ENCODE data around the gene SPATC1L. TPM values are rescaled to one million over a fixed set of nuclear protein-coding genes. Genes with fewer than 3 reads are reported as not detected.

Gene SPATC1L
- total RNA-seq, 1 donor from 2014 or later = 32.8 TPM

- Mint-ChIP-seq H3K27ac (no peak overlapping the region), H3K4me3 (ENCODE audit: low read depth) (no peak overlapping the region), H3K27me3 (no peaks in the 10 kb centered on the region), H3K36me3 (ENCODE audit: insufficient read depth) (peaks cover 14% of the 10 kb centered on the region), H3K4me1 (ENCODE audit: low read depth) (no peaks in the 10 kb centered on the region), H3K9me3 (ENCODE audit: low read depth) (no peaks in the 10 kb centered on the region)
- no peak for DNase-seq (ENCODE audit: low spot score, unreplicated experiment)
- TF ChIP-seq CTCF (IDR thresholded peaks at IDR 0.05; ENCODE audit: unreplicated experiment) = no peak
Measured at GRCh38 chr21:46207006-46207919, 23.0 kb upstream of the SPATC1L start.

GRCh38 chr21:46206163-46207005, 22.1 kb upstream of the SPATC1L start:
- Mint-ChIP-seq H3K27me3 (no peaks in the 10 kb centered on the region), H3K4me3 (ENCODE audit: low read depth) (no peak overlapping the region), H3K4me1 (ENCODE audit: low read depth) (no peaks in the 10 kb centered on the region), H3K9me3 (ENCODE audit: low read depth) (no peaks in the 10 kb centered on the region), H3K27ac (no peak overlapping the region), H3K36me3 (ENCODE audit: insufficient read depth) (peaks cover 14% of the 10 kb centered on the region)
- no peak for TF ChIP-seq CTCF (IDR thresholded peaks at IDR 0.05; ENCODE audit: unreplicated experiment)
- DNase-seq (ENCODE audit: low spot score, unreplicated experiment) = no peak

- Mint-ChIP-seq H3K36me3 (ENCODE audit: insufficient read depth) (peaks cover 14% of the 10 kb centered on the region), H3K27me3 (no peaks in the 10 kb centered on the region), H3K9me3 (ENCODE audit: low read depth) (no peaks in the 10 kb centered on the region), H3K27ac (no peak overlapping the region), H3K4me1 (ENCODE audit: low read depth) (no peaks in the 10 kb centered on the region), H3K4me3 (ENCODE audit: low read depth) (no peak overlapping the region)
- DNase-seq (ENCODE audit: low spot score, unreplicated experiment) = no peak
- TF ChIP-seq CTCF (IDR thresholded peaks at IDR 0.05; ENCODE audit: unreplicated experiment) = no peak
Measured at GRCh38 chr21:46205766-46206162, 21.5 kb upstream of the SPATC1L start.

- TF ChIP-seq CTCF (IDR thresholded peaks at IDR 0.05; ENCODE audit: unreplicated experiment) = no peak
- Mint-ChIP-seq H3K36me3 (ENCODE audit: insufficient read depth) (peaks cover 17% of the 10 kb centered on the region), H3K27me3 (no peaks in the 10 kb centered on the region), H3K27ac (no peak overlapping the region), H3K9me3 (ENCODE audit: low read depth) (no peaks in the 10 kb centered on the region), H3K4me1 (ENCODE audit: low read depth) (no peaks in the 10 kb centered on the region), H3K4me3 (ENCODE audit: low read depth) (no peak overlapping the region)
- no peak for DNase-seq (ENCODE audit: low spot score, unreplicated experiment)
Measured at GRCh38 chr21:46205166-46205565, 20.9 kb upstream of the SPATC1L start.

- no peak for TF ChIP-seq CTCF (IDR thresholded peaks at IDR 0.05; ENCODE audit: unreplicated experiment)
- H3K27ac Mint-ChIP-seq = no peak overlapping the region
- H3K4me1 Mint-ChIP-seq (ENCODE audit: low read depth) = peaks cover 9% of the 10 kb centered on the region
- no peaks in the 10 kb centered on the region for H3K27me3 Mint-ChIP-seq
- no peaks in the 10 kb centered on the region for H3K9me3 Mint-ChIP-seq (ENCODE audit: low read depth)
- DNase-seq (ENCODE audit: low spot score, unreplicated experiment) = no peak
- peaks cover 34% of the 10 kb centered on the region for H3K36me3 Mint-ChIP-seq (ENCODE audit: insufficient read depth)
- no peak overlapping the region for H3K4me3 Mint-ChIP-seq (ENCODE audit: low read depth)
Measured at GRCh38 chr21:46203203-46203600, 18.9 kb upstream of the SPATC1L start.
